Embryonic facial prominence (tissue), 1 donor: ENCODE measurements around the gene SLC39A13.

Experiments
- DNase-seq: peaks from one replicate; pipeline ENCODE4 v3.0.0-alpha.2; 2016; ENCODE audit errors: extremely low spot score

SLC39A13 gene

GRCh38 chr11:47384498-47384897, 23.9 kb upstream of the SLC39A13 start:
- DNase-seq: no peak

DNA sequence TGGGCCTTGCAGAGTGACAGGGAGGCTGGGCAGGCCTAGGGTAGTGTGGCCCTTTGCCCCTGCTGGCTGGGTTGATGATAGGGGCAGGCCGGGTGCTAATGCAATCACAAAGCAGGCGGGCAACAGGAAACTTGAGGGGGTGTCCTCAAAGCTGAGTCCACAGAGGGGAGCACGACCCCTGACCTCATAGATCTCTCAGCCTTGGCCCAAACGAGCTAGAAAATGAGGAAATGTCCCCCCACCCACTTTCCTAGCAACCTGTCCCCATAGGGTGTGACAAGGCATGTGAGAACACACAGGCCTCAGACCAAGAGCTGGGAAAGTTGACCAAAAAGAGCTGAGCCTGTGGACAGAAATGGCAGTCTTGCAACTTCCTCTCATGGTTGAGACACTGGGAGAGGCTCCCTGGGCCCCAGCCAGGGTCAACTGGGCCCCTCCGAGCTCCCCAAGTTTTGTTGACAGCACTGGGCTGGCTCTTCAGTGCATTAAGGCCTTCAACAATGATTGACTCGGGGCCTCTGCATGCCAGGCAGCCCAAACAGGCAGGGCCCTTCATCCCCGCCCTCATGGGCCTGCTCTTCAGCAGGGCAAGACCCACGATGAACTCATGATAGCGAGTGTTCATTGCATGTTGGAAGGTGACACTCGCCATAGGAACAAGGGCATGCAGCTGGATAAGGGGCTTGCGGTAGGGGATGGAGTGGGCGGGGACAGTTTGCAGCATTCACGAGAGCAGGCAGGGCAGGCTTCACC, 20.3 kb upstream of the SLC39A13 start:
- no peak for DNase-seq

- DNase-seq: no peak
These were observed 19.5 kb upstream of the SLC39A13 start for GRCh38 chr11:47388697-47389576.

DNA sequence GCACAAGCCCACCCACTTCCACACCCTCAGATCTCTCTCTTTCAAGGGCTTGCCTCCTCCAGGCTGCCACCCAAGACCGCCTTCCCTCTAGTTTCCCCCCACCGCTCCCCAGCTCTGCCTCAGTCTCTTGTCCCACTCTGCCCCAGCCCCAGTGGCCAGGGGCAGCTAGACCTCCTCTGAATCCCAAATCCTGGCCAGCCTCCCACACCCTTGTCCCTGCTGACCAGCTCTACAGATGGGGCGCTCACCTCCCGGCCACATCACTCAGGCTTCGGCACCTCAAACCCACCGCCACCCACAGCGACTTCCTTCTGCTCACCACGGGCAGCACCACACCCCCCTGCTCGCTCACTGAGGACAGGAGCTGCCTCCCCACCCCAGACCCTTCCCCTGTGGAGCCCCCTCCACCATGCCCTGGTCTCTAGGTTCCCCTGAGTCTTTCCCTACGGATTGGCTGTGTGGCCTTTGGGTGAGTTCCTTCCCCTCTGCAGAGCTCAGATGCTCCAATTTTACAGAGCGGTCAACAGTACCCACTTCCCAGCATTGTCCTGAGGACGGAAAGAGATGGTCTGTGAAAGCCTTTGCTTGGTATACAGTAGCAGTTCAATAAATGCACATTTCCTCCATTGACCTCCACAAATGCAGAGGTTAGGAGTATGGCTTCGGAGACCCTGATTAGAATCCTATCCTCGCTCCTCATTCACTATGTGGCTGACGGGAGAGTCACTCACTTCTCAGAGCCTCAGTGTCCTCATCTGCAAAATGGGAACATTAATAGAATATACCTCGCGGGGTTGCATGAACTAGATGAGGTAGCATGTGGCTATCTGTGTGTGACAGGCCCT, 18.6 kb upstream of the SLC39A13 start:
- DNase-seq: no peak

DNA sequence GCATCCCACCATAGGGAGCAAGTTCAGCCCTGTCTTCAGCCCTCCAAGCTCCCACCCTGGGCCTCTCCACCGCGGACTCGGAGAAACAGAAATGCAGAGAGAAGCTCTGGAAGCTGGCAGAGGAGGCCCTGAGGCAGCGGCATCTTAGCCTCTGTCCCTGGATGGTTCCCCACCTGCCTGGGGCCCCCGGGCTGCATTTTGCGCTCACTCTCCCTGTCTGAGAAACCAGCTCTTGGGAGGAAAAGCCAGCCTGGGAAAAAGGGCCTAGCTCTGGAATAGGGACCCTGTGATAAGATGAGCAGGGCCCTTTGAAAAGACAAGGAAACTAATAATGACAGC, 18.0 kb upstream of the SLC39A13 start:
- DNase-seq: no peak

- DNase-seq: no peak
These were observed 17.3 kb upstream of the SLC39A13 start for GRCh38 chr11:47391077-47391583.

DNA sequence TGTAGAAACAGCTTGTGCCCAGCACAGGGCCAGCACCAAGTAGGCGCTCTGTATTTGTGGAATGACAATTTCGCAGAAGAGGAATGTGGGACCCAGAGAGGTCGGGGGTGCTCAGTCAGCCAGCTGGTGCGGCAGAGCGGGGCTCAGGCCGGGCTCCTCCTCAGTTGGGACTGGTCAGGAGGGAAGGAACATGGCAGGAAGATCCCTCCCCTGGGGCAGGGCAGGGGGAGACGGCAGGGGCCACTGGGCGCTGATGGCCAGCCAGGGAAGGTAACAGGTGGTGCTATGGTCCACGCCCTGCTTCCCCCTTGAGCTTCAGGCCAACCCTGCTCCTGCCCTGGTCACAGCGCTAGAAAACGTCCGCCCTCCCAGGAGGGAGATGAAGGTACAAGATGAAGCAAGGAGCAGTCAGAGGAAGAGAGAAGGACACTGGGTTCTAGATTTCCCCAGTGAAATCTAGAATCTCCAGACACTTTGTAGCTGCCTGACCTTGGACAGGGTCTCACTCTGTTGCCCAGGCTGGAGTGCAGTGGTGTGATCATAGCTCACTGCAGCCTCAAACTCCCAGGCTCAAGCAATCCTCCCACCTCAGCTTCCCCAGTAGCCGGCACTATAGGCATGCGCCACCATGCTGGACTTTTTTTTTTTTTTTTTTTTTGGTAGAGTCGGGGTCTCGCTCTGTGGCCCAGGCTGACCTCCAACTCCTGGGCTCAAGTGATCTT, 16.5 kb upstream of the SLC39A13 start:
- no peak for DNase-seq

- no peak for DNase-seq
These were observed 15.7 kb upstream of the SLC39A13 start for GRCh38 chr11:47392546-47393162.

DNA sequence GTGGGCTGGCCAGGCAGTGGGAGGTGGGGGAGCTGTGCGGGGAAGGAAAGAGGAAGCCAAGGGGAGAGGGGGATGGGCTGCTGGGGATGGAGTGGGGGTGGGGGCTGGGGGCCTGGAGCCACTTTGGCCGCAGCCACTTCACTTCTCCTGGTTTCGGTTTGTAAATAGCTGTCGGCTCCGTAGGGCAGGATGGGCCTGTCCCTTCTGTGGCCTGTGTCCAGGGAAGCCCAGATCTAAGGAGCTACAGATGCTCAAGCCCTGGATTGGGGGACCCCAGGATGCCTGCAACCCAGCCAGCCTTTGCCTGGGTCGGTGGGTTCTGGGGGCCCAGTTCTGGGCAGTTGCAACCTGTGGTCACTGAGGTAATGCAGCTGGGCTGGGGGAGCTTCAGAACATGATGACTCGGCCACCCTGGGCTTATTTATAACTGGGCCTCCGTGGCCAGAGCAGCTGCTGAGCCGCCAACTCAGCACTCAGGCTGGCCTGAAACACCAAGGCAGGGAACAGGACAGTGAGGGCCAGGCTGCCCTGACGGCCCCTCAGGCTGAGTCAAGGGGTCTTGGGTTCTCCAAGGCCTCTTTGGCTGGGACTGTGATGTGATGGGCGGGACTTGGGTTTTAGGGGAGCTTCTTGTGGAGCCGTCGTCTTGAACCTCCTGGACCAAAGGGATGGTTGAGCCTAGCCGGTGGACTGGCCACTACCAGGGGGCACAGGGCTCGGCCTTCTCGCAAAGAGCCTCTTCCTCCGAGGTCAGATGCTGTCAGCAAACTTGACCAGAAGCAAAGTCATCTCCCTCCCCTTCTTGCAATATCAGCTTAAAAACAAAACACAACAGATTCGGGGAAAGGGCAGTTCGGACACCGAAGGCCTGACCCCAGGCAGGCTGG, 15.0 kb upstream of the SLC39A13 start:
- no peak for DNase-seq

DNA sequence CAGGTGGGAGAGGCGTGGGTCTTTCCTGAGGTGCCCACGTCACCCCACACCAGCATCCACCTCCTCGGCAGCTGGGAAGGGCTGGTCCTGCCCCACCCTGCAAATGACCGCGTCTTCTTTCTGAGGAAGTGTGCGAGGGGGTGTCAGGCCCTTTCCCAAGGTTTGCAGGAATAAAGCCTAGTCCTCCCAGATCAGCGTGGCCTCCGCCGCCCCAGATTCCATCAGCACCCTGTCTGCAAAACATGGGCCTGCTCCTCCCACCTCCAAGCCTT, 14.4 kb upstream of the SLC39A13 start:
- DNase-seq: no peak

DNA sequence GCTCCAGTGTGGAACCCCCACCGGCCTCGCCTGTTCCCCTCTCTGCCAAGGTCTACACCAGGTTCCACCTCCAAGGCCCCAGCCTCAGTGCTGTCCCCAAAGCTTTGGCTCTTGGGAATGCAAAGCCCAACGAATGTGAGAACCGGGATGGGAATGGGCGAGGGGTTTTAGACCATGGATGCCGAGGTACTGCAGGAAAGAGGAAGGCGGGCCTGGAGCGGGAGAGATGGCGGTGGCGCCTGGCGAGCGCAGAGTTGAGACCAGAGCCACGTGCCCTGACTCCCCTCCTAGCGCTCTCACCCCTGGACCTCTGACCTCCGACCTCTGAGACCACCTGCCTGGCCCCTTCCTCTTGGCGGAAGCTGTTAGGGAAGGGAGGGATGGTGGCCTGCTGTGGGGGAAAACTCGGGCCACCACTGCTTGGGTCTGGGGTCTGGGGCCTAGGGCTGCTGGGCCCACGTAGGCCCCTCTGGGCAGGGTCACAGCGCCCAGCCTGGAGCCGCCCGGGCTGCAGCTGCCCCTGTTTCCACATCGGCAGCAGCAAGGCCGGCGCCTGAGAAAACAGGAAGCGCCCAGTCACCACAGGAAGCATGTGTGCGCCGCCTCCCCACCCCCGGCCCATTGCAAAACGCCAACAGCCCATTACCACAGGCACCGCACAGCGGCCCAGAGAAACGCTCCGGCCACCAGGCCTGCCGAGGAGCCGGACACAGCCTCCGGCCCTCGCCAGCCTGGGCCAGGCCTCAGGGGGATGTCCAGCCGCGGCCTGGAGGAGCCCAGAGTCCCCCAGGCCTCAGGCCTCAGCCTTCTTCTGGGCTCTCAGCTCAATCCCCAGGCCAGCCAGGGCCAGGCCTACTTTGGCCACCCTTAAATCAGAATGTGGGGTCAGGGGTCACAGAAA, 13.8 kb upstream of the SLC39A13 start:
- DNase-seq: no peak

GRCh38 chr11:47395223-47396048, 13.0 kb upstream of the SLC39A13 start:
- no peak for DNase-seq

GRCh38 chr11:47396049-47396320, 12.4 kb upstream of the SLC39A13 start:
- no peak for DNase-seq

- no peak for DNase-seq
These were observed 10.4 kb upstream of the SLC39A13 start for GRCh38 chr11:47398011-47398410.

DNA sequence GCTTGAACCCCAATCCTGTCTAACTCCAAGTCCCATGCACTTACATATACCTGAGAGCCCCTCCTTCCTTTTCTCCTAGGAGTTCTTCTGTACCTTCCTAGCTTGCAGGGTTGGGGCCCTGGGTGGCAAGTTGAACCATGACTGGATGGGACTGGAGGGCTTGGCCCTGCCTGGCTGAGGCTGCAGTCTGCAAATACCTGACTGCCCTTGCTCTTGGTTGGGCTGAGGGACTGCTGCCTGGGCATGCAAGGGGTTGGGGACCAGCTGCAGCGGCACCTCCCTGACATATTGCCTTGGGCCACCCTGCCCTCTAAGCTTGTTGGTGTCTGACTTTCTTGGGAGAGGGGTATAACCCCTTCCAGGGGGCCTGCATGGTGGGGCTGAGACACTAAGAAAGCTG, 9.8 kb upstream of the SLC39A13 start:
- DNase-seq: no peak

GRCh38 chr11:47399860-47400767, 8.3 kb upstream of the SLC39A13 start:
- DNase-seq: no peak

DNA sequence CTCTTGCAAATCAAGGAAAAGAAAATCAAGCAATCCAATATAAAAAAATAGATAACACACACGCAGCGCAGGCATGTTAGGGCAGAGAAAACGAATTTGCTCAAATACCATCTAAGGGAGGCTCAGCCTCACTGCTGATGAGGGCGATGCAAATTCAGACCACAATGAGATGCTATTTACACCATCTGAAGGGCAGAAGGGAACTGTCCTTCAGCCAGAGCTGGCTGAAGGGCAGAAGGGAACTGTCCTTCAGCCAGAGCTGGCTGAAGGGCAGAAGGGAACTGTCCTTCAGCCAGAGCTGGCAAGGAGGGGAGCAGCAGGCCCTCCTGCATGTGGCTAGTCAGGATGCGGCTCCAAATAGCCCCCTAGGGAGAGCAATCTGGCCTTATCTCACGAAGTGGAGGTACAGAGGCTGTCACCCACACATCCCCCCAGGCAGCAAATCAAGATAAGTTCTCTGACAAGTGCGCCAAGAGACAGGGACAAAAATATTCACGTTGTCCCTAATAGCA, 7.6 kb upstream of the SLC39A13 start:
- DNase-seq: no peak
